HG03108 (cell line): Measurements from ENCODE around the gene RPL38.
A peak's percentile ranks its signal among the peaks of the same experiment; 100 is the strongest.

Experiments used
- ATAC-seq: cut with Tn5 transposase; IDR thresholded peaks from one replicate; pipeline ENCODE4 v1.9.1; 2021; ENCODE audit warnings: moderate library complexity; ENCODE audit not compliant: unreplicated experiment

Gene RPL38

DNA sequence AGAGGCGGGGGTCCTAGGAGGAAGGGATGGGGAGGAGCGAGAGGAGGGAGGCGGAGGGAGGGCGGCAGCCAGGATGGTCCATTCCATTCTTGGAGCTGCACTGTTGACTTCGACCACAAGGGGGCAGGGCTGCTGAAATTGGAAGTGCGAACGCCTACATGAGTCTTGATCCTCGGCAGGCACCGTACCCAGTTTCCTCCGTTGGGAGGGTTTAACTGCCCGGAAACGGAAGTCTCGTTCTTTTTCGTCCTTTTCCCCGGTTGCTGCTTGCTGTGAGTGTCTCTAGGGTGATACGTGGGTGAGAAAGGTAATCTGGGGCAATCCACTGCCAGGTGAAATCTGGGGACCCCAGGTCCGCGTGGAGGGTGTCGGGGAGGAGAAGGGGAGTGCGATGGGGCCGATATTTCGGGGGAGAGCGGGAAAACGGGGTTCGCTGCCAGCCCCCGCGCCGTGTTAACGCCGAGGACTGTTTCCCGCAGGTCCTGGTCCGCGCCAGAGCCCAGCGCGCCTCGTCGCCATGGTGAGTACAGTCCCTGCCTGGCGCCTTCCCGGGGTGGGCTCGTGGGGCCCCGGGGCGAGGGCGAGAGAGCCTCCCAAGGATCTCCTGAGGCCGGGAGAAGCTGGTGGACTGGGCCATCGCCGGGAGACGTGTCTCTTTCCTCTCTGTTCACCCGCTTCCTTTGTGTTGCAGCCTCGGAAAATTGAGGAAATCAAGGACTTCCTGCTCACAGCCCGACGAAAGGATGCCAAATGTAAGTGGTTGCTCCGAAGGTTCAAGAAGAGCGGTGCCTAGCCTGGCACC, at the start of gene RPL38:
Gene RPL38 (plus strand): TSS at position 240 of the 802 bp plus-strand sequence. CDS start 278 bp downstream, at position 518.
- ATAC-seq = peak; percentile 61

DNA sequence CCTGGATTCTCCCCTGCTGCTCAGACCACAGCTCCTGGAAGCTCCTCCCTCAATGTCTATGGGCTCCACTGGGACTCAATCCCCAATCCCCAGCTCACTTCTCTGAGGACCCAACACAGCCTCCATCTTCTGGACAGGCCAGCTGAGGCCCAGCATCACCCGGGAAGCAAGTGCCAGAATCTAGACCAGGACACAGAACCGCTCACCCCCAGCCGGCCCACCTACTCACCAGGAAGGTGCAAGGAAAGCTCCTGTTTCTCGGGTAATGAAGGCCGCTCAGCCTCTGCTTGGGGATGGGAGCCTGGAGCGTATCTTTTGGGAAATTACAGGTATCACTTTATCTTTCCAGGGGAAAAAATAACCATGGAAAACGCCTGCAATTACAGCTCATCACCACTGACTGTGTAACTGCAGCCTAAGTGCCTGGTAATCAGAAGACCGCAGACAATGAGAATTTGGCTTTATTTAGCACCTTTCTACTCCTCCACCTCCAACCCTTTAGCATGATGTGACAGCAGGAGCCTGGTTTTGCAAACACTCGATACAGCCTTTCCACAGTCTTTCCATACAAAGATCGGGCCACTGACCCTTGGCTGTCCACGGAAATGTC, 49.6 kb upstream of the RPL38 start:
- no peak for ATAC-seq

DNA sequence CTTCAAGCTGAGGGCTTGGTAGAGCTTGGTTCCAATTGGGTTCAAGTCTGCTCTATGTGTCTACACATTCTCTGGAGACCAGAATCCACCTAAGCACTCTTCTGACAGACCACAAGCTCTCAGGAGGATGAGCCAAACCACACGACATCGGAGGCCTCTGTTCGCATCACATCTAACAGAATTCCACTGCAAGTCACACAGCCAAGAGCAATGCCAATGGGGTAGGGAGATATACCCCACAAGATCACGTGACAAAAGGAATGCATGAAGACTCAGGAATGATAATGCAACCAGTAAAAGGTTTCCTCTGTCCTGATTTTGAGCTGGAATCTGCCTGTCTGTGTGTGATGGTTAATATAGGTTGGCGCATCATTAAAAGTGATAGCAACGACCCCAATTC, 46.6 kb upstream of the RPL38 start:
- ATAC-seq = no peak

DNA sequence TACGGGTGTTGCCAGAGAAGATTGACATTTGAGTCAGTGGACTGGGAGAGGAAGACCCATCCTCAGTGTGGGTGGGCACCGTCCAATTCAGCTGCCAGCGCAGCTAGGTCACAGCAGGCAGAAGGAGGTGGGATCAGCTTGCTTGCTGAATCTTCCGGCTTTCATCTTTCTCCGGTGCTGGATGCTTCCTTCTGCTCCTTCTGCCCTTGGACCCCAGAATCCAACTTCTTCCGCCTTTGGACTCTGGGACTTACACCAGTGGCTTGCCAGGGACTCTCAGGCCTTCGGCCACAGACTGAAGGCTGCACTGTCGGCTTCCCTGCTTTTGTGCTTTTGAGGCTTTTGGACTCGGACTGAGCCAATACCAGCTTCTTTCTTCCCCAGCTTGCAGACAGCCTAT, 46.1 kb upstream of the RPL38 start:
- ATAC-seq = no peak

DNA sequence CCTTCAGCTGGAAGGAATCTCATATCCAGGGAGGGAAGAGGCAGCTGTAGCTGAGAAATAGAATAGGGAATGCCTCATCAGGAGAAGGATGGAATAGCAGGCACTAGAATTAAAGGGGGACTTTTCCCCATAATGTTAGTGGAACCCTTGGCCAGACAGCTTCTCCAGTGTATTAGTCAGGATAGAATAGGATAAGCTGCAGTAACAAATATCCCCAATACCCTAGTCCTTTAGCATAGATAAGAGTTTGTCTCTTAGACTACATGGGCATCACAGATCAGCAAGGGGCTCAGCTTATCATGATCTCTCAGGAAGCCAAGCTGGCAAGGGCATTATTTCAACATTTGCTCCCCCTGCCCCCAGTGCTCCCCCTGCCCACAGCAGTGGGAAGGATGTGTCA, 44.7 kb upstream of the RPL38 start:
- no peak for ATAC-seq

DNA sequence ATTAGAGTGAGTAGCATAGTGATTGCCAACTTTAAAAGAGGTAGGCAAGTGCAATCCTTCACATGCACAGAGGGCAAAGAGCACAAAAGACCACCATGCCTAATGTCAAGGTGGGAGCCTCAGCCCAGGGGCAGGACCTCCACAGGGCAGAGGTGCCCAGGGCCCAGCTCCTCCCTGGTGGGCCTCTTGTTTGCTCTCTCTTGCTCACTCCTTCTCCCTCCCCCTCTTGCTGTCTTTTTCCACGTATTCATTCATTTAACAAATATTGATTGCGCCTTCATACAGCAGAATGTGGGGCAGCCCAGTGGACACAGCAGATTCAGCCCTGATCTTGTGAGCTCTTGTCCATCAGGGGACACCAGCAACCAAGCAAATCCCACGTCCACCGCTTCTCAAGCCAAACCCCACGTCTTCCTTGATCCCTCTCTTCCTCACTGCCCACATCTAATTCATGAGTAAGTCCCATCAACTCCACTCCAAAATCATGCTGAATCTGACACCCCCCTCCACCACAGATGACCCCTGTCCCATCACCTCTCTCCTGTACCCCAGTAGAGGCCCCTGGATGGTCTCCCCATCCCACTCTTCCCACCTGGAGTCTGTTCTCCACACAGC, 44.1 kb upstream of the RPL38 start:
- no peak for ATAC-seq

DNA sequence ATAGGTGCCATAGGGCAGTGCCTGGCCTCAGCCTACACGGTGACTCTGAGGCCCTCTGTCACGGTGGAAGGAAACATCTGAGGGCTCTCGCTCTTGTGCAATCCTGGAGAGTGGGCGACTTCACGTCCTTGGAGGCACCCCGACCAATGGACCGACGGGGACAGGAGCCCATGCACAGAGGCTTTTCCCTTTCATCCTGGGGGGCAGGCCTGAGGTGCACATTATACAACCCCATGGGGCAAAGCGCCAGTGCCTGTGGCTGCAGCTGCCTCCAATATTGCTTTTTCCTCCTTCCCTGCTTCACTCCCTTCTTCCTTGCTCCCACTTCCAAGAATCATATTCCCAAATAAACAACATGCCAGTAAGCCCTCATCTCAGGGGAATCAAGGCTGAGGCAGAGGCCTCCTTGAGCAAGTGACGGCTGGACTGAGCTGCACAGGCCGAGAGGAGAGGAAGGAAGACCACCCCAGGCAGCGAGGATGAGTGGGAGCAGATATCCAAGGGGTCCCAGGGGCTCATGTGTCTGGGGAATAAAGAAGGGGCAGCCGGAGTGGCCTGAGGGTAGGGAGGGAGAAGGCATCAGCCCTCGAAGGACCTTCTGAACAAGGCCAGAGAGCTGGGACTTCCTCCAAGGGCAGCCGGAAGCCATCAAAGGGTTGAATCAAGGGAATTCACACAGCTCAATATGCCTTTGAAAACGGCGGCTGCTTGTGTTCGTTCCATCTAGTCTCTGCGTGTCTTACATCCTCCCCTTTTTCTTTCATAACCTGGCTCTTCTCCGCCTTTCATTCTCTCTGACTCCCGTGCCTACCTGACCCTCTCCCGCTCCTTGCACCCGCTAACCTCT, 42.6 kb upstream of the RPL38 start:
- no peak for ATAC-seq

DNA sequence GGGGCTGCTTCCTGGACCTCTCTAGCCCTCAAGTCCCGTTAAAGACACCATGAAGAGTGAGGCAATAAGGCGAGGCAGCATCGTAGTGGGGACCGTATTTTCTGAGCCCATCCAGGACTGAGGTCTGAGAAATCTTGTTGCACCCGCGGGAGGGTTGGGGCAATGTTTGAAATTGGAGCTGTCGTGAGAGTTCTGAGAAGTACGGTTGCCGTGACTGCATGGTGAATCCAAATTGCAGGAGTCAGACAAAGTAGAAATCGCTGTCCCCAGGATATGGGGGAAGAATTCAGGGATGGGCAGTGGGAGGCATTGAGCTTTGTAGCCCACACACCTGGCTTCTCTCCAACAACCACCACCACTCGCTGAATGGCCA, 42.0 kb upstream of the RPL38 start:
- ATAC-seq = no peak

DNA sequence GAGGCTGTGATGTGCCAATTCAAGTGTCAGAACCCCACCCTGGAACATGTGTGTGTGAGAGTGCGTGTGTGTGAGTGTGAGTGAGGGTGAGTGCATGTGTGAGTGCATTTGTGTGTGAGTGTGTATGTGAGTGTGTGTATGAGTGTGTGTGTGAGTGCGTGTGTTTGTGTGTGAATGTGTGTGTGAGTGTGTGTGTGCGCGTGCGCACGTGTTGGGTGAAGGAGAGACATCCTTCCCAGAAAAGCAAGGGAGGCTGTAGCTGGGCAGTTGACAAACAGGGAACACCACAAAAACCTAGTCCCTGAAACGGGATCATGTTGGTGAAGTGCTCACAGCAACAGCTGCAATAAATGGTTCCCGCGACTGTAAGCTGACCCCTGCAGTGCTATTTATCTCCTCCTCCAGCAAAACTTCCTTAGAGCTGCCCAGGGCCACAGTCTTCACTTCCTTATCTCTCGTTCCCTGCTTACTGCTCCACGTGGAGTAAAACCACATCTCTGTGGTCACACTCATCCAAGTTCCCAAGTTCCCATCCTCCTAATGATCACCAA, 40.1 kb upstream of the RPL38 start:
- ATAC-seq = no peak

DNA sequence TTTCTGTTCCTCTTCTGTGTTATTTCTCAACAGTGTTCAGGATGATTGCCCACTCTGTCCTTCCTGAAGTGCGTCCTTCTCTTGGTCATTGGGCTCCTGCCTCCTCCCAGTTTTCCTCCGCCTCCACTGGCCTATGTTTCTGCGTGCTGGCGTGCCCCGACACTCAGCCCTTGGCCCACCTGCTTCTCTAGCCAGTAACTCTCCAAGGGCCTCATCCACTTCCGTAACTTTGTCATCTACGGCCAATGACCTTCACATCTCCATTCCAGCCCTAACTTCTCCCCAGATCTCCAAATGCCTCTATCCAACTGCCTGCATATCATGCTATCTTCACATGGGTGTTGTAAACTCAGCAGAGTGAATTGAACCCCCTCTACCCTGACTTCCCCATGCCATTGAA, 39.6 kb upstream of the RPL38 start:
- no peak for ATAC-seq

DNA sequence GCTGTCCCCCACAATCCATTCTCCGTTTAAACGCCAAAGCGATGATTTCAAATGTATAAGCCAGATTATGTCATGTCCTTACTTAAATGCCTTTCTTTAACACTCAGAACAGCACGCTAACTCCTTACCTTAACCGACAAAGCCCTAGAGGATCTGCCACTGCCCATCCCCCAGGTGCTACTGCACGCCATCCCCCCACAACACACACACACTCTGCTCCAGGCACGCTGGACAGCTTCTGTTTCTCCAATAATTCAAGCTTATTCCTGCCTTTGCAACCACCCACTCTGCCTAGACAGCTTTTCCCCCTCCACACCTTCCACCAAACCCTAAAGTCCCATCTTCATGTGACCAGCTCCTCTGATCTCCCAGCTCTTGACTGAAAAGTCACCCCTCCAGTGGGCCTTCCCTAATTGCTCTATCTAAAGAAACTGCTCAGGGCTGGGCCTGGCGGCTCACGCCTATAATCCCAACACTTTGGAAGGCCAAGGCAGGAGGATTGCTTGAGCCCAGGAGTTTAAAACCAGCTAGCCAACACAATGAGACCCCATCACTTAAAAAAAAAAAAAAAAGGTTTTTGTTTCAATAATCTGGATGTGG, 38.9 kb upstream of the RPL38 start:
- no peak for ATAC-seq

DNA sequence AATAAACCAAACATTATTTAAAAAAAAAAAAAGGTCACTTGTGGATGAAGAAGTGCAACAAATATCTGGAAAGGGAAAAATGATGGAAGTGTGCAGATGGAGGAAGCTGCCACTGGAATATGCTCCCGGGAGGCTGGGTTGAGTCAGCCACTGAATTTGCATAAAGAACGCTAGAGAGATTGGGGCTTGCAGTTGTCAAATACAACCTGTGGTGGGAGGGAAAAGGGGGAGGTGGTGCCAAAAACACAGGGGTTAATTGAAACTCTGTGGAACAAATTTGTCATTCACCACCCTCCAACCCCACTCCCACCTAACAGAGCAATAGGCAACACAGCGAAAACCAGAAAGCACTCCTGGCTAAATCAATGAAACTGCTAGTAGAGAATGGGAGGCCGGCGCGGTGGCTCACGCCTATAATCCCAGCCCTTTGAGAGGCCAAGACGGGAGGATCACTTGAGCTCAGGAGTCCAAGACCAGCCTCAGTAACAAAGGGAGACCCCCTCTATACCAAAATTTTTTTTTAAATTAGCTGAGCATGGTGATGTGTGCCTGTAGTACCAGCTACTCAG, 37.6 kb upstream of the RPL38 start:
- no peak for ATAC-seq

DNA sequence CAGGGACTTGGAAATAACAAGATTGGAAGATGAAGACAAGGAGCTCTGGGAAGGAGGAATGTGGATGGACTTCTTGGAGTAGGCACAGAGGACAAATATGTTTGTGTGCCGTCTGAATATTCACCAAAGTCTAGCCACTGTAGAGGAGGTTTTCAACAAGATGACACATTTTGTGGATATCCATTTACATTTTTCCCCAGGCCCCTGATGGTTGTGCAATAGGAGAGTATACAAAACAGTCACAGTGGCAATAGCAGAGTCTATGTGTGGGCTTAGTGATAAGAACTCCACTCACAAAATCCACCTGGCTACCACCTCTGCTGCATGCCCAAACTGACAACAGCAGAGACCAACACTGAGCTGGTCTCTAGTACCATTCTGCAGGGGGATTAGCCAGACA, 32.6 kb upstream of the RPL38 start:
- ATAC-seq = no peak

DNA sequence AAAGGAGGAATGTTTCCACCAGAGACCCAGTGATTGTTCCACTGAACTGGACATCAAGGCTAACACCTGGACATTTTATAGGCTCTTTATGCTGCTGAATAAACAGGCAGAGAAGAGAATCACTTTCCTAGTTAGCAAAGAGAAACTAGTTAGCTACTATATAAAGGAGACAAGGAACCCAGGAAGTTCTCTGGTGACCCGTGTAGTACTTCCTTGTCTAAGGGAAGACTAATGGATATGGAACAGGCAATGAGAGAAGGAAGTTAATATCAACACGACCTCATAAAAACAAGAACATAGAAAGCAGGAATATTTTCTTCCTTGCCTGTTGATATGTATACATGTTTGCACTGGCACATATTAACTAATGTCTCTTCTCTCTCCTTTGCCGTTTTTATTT, 30.8 kb upstream of the RPL38 start:
- ATAC-seq = no peak

DNA sequence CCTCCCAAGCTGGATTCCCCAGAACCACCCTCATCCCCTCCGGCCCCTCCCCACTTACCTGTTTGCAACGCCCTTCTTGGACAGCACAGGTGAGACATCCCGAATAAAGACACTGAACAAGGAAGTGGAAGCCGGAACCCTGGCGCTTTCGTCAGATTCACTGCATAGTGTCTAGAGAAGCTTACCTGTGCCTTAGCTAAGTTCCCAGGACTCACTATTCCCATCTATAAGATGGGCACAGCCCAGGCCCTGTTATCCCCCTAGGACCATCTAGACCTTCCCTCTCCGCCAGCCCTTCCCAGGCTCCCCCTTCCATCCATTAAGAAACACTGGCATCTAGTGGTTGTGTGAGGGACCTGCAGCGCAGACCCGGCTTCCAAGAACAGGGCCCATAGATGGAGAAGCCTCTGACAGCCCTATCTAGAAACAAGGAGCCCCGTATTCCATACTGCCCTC, 26.9 kb upstream of the RPL38 start:
- no peak for ATAC-seq

DNA sequence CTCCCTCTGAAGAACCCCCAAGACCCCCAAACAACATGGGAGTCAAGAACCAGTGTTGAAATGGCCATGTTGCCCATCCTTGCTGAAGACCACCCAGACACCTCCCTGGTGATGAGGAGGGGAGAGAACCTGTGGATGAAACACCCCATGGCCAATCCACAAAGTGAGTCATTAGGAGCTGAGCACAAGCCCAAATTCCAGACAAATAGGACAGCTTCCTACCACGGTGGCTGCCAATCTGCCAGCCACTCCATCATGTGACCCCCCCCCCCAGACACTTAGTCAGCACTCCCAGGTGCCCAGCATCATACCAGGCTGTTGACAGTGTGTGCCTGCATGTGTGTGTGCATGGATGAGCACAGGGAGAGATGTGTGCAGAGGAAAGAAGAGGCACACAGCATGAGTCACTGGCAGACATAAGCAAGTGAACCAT, 26.4 kb upstream of the RPL38 start:
- ATAC-seq = no peak

DNA sequence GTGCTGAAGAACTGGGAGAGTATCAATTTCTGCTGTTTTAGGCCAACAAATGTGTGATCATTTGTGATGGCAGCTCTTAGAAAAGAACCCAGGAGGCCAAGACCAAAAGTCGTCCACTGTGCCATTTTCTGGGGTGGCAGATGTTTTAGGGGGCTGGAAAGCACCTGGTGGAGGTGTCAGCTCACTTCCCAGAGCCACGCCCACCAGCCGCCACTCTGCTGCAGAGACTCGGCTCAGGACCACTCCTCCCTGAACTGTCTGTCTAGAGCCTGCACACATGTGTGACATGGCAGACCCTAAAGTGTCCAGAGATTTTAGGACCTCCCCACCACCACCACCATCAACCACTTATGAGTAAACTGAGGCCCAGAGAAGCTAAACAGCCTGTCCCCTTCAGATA, 23.9 kb upstream of the RPL38 start:
- no peak for ATAC-seq

DNA sequence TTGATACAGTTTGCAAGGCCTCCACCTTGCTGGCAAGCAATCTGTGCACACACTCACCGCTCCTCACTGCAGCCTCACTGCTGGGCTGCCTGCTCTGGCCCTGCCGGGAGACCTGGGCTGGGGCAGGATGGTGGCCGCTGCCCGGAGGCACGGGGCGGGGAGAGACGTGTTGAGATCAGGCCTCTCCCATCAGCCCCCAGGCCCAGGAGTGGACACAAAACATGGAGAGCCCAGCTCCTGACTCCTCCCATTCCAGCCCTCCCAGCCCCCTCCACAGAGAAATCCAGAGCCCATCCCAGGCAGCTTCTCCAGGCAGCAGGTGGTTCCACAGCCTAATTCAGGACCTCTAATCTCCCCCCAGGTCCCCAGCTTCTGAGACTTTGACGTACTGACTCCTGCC, 23.1 kb upstream of the RPL38 start:
- ATAC-seq = no peak

DNA sequence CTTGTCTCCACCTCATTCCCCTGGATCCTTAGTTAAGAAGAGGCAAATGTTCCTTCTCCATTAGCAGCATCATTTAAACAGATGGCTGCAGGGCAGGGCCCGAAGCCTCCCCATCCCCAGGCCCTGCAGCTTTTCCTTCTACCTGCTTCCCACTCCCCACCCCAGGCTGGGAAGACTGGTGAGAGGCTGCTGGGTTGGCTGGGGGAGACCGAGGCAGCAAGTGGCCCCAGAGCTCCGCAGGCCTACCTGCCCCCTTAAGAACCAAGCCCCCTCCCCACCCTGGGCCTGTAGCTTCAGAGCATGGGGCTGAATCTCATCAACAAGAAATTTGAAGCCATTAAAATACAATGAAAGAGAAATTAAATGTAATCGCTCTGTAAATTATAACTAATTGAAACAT, 22.1 kb upstream of the RPL38 start:
- ATAC-seq = no peak

DNA sequence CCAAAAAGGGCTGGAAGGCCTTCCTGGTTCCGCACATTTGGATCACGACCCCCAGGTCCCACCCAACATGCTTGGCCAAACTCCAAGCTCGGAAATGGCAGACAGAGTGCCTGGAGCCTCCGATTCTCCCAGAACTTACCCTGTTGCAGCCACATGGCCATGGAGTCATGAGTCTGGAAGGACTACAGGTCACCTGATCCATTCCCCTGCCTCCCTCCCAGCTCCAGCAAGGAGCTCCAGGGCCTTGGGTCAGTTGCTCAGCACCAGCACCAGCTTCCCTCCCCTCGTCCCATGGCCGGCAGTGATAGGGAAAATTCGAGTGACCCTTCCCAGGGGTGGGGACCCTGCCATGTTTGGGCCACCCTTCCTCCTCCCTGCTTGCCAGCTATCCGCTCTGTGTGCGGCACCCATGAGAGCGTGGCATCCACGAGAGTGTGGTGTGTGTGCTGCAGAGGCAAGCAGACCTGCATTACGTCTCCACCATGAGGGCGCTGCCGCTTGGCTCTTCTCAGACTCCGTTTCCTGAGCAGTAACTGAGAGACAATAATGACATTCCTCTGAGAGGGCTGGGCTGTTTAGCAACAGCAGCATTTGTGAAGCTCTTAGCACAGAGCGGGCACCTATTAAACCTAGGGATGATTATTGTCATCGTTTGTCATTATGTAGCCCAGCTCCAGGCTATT, 21.3 kb upstream of the RPL38 start:
- no peak for ATAC-seq
